PC-3 (cell line): ENCODE data around the gene KRTAP5-3. TPM values are rescaled to one million over a fixed set of nuclear protein-coding genes. Genes with fewer than 3 reads are reported as not detected.

Source experiments
- ATAC-seq: fragments of 200-7000 bp; cut with Tn5 transposase; 2 replicates; pipeline ENCODE4 v1.9.1; 2020; ENCODE audit warnings: mild to moderate bottlenecking, moderate library complexity
- BruUV-seq: library from RNA; stranded (reverse); fragments of 400-500 nt; replicated peaks from 2 replicates; lab custom pipeline; 2021; lab: Mats Ljungman, UMichigan
- CTCF ChIA-PET: fragments of 300-600 bp; sonication (Branson Sonifier 250); formaldehyde crosslinking; loops from one replicate; lab custom pipeline; 2022; ENCODE audit warnings: antibody characterized with exemption; lab: Charles Lee
- POLR2A ChIA-PET: fragments of 300-600 bp; sonication (Branson Sonifier 250); formaldehyde crosslinking; loops from one replicate; lab custom pipeline; 2022; ENCODE audit warnings: antibody characterized with exemption; ENCODE audit not compliant: unreplicated experiment; lab: Charles Lee
- DNase-seq: peaks from one replicate; pipeline ENCODE4 v3.0.0-alpha.2; 2015
- H2AFZ ChIP-seq: fragments of 300-600 bp; sonication (generic); 2 replicates; pipeline ENCODE4 v1.6.0; 2016; ENCODE audit warnings: antibody characterized with exemption, low read length
- H3F3A ChIP-seq: fragments of 300-600 bp; sonication (generic); one replicate; pipeline ENCODE4 v1.6.0; 2017; ENCODE audit warnings: antibody characterized with exemption, low read length, control low read depth, mild to moderate bottlenecking; ENCODE audit not compliant: unreplicated experiment
- H3K27ac ChIP-seq: fragments of 300-600 bp; sonication (generic); 2 replicates; pipeline ENCODE4 v1.5.1; 2016; ENCODE audit warnings: mild to moderate bottlenecking, low read length
- H3K27me3 ChIP-seq: fragments of 300-600 bp; sonication (generic); 2 replicates; pipeline ENCODE4 v1.6.1; 2016; ENCODE audit warnings: low read length, mixed read lengths
- H3K36me3 ChIP-seq: fragments of 300-600 bp; sonication (generic); 2 replicates; pipeline ENCODE4 v1.6.1; 2016; ENCODE audit warnings: low read depth, mixed run types, low read length, mixed read lengths
- H3K4me1 ChIP-seq: fragments of 300-600 bp; sonication (generic); 2 replicates; pipeline ENCODE4 v1.5.1; 2016; ENCODE audit warnings: low read length; ENCODE audit not compliant: insufficient read depth
- H3K4me2 ChIP-seq: fragments of 300-600 bp; sonication (generic); 2 replicates; pipeline ENCODE4 v1.6.0; 2016; ENCODE audit warnings: low read length
- H3K4me3 ChIP-seq: fragments of 300-600 bp; sonication (generic); 2 replicates; pipeline ENCODE4 v1.5.1; 2016; ENCODE audit warnings: mild to moderate bottlenecking, low read length, mixed read lengths
- H3K79me2 ChIP-seq: fragments of 300-600 bp; sonication (generic); 2 replicates; pipeline ENCODE4 v1.6.1; 2017; ENCODE audit warnings: low read length, mixed read lengths
- H3K9ac ChIP-seq: fragments of 300-600 bp; sonication (generic); 2 replicates; pipeline ENCODE4 v1.6.0; 2016; ENCODE audit warnings: mild to moderate bottlenecking, low read length
- H3K9me2 ChIP-seq: fragments of 300-600 bp; sonication (generic); replicated peaks from 2 replicates; pipeline ENCODE4 v1.6.1; 2016; ENCODE audit warnings: mixed run types, low read length, mixed read lengths
- H3K9me3 ChIP-seq: fragments of 300-600 bp; sonication (generic); 2 replicates; pipeline ENCODE4 v1.6.1; 2016; ENCODE audit warnings: low read length, mixed read lengths
- H4K20me1 ChIP-seq: fragments of 300-600 bp; sonication (generic); 2 replicates; pipeline ENCODE4 v1.6.1; 2016; ENCODE audit warnings: low read length, mixed read lengths
- EZH2 ChIP-seq: fragments of 300-600 bp; sonication (generic); IDR thresholded peaks from one replicate; pipeline ENCODE4 v1.6.1; 2017; ENCODE audit warnings: antibody characterized with exemption, mild to moderate bottlenecking, low read length; ENCODE audit not compliant: unreplicated experiment
- EZH2phosphoT487 ChIP-seq: fragments of 300-600 bp; sonication (generic); IDR thresholded peaks from 2 replicates; pipeline ENCODE4 v1.6.1; 2018; ENCODE audit warnings: mild to moderate bottlenecking, antibody characterized with exemption, low read length, borderline replicate concordance
- intact Hi-C: fragments of 100-400 bp; cut with micrococcal nuclease; formaldehyde crosslinking; loops from 2 replicates; pipeline ENCODE4 v1.9.0; 2023
- total RNA-seq: library from RNA; depleted of rRNA; stranded (reverse); fragments of >200 nt; gene quantifications from 2 replicates; pipeline ENCODE4 v1.2.3, GENCODE V29; 2014
- TF ChIP-seq, protein P1 (sequence below): fragments of 300-600 bp; sonication (generic); conservative IDR thresholded peaks from 2 replicates; pipeline ENCODE4 v1.5.1; 2017; ENCODE audit warnings: antibody characterized with exemption, low read depth, mild to moderate bottlenecking, low read length

The KRTAP5-3 gene
- total RNA-seq, 1 experiment from 2014 or later, result not detected

GRCh38 chr11:1652442-1652770 is 44.1 kb upstream of the KRTAP5-3 start:
- no peaks in the 10 kb centered on the region for H3K4me1 ChIP-seq
- no peak overlapping the region for H3K27ac ChIP-seq
- TF ChIP-seq EZH2, result no peak
- TF ChIP-seq EZH2phosphoT487, result no peak
- no peak overlapping the region for H3K4me2 ChIP-seq
- BruUV-seq, result no TSS peak
- no peak overlapping the region for H2AFZ ChIP-seq
- DNase-seq, result no peak
- 0 out of 2 replicates have a peak, but pooled peaks cover 5% of the 10 kb centered on the region for H3K27me3 ChIP-seq
- intact Hi-C loops, result loop anchor here (2.0 to 5.0 kb wide), 2 partner anchors 40 to 504 kb away; no protein-coding TSS in a partner anchor
- H3K9me2 ChIP-seq, result no peaks in the 10 kb centered on the region
- no peak for ATAC-seq
- ChIA-PET CTCF (interaction anchor here (0.5 to 1.3 kb wide), 14 partner anchors 12 to 1171 kb away, joined by 3 to 16 read pairs (median 5); partner anchors contain the start of gene SYT8), POLR2A (no interaction called here)
- no peaks in the 10 kb centered on the region for H3K79me2 ChIP-seq
- no peaks in the 10 kb centered on the region for H3K9me3 ChIP-seq
- H4K20me1 ChIP-seq, result no peaks in the 10 kb centered on the region
- H3K4me3 ChIP-seq, result no peak overlapping the region
- H3K9ac ChIP-seq, result no peak overlapping the region
- H3F3A ChIP-seq, result no peaks in the 10 kb centered on the region
- no peaks in the 10 kb centered on the region for H3K36me3 ChIP-seq

DNA sequence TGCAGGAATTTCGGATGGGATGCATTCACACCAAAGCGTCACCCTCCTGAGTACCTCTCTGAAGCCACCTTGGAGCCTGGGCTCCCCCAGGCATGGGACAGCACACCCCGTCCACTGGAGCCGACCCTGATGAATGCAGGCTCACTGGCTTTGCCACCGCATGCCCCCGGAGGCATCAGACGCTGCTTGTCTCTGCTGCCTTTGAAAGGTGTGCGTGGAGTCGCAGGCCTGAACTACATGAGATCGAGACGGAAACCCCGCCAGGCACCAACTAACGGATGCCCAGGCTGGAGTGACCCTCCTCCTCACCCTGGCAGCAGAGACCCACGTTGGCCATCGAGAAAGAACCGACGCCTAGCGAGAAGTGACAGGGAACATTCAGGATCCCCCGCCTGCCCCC is 43.8 kb upstream of the KRTAP5-3 start:
- Histone ChIP-seq H3K79me2 (no peaks in the 10 kb centered on the region), H3K4me3 (no peak overlapping the region), H3K27me3 (0 out of 2 replicates have a peak, but pooled peaks cover 5% of the 10 kb centered on the region), H4K20me1 (no peaks in the 10 kb centered on the region), H3F3A (no peaks in the 10 kb centered on the region), H3K4me2 (no peak overlapping the region), H3K9me3 (no peaks in the 10 kb centered on the region), H3K9me2 (no peaks in the 10 kb centered on the region), H3K4me1 (no peaks in the 10 kb centered on the region), H3K27ac (no peak overlapping the region), H3K36me3 (no peaks in the 10 kb centered on the region), H2AFZ (no peak overlapping the region), H3K9ac (no peak overlapping the region)
- no TSS peak for BruUV-seq
- intact Hi-C loops, result loop anchor here (2.0 to 5.0 kb wide), 2 partner anchors 40 to 505 kb away; no protein-coding TSS in a partner anchor
- TF ChIP-seq EZH2phosphoT487 (no peak), EZH2 (no peak)
- TF ChIP-seq, protein P1, sequence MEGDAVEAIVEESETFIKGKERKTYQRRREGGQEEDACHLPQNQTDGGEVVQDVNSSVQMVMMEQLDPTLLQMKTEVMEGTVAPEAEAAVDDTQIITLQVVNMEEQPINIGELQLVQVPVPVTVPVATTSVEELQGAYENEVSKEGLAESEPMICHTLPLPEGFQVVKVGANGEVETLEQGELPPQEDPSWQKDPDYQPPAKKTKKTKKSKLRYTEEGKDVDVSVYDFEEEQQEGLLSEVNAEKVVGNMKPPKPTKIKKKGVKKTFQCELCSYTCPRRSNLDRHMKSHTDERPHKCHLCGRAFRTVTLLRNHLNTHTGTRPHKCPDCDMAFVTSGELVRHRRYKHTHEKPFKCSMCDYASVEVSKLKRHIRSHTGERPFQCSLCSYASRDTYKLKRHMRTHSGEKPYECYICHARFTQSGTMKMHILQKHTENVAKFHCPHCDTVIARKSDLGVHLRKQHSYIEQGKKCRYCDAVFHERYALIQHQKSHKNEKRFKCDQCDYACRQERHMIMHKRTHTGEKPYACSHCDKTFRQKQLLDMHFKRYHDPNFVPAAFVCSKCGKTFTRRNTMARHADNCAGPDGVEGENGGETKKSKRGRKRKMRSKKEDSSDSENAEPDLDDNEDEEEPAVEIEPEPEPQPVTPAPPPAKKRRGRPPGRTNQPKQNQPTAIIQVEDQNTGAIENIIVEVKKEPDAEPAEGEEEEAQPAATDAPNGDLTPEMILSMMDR, result no peak
- no peak for ATAC-seq
- POLR2A ChIA-PET, result no interaction called here
- DNase-seq, result no peak
- CTCF ChIA-PET, result interaction anchor here (0.5 to 1.3 kb wide), 13 partner anchors 12 to 1171 kb away, joined by 3 to 16 read pairs (median 5); partner anchors contain the start of gene SYT8

GRCh38 chr11:1651411-1651980 is 43.2 kb upstream of the KRTAP5-3 start:
- Histone ChIP-seq H4K20me1 (no peaks in the 10 kb centered on the region), H3K9me2 (no peaks in the 10 kb centered on the region), H2AFZ (no peak overlapping the region), H3K9me3 (no peaks in the 10 kb centered on the region), H3K79me2 (no peaks in the 10 kb centered on the region), H3K27ac (no peak overlapping the region), H3K27me3 (0 out of 2 replicates have a peak, but pooled peaks cover 3% of the 10 kb centered on the region), H3K4me3 (no peak overlapping the region), H3K9ac (no peak overlapping the region), H3K36me3 (no peaks in the 10 kb centered on the region), H3K4me2 (no peak overlapping the region), H3K4me1 (no peaks in the 10 kb centered on the region), H3F3A (no peaks in the 10 kb centered on the region)
- CTCF ChIA-PET, result interaction anchor here (0.5 kb wide), 1 partner anchor 181 kb away, joined by 5 read pairs; no protein-coding TSS in a partner anchor
- BruUV-seq, result no TSS peak
- DNase-seq (no peak), ATAC-seq (no peak)
- intact Hi-C loops, result loop anchor here (5.0 kb wide), 1 partner anchor 41 kb away; no protein-coding TSS in a partner anchor
- POLR2A ChIA-PET, result no interaction called here
- TF ChIP-seq EZH2phosphoT487, result no peak
- TF ChIP-seq, protein P1, result no peak
- TF ChIP-seq EZH2, result no peak
